Medulla oblongata (tissue), 1 donor: ENCODE data around the gene TRABD2B.

ENCODE experiments used
- DNase-seq: peaks from one replicate; pipeline ENCODE4 v3.0.0-alpha.2; 2015; ENCODE audit errors: extremely low spot score

TRABD2B gene

DNA sequence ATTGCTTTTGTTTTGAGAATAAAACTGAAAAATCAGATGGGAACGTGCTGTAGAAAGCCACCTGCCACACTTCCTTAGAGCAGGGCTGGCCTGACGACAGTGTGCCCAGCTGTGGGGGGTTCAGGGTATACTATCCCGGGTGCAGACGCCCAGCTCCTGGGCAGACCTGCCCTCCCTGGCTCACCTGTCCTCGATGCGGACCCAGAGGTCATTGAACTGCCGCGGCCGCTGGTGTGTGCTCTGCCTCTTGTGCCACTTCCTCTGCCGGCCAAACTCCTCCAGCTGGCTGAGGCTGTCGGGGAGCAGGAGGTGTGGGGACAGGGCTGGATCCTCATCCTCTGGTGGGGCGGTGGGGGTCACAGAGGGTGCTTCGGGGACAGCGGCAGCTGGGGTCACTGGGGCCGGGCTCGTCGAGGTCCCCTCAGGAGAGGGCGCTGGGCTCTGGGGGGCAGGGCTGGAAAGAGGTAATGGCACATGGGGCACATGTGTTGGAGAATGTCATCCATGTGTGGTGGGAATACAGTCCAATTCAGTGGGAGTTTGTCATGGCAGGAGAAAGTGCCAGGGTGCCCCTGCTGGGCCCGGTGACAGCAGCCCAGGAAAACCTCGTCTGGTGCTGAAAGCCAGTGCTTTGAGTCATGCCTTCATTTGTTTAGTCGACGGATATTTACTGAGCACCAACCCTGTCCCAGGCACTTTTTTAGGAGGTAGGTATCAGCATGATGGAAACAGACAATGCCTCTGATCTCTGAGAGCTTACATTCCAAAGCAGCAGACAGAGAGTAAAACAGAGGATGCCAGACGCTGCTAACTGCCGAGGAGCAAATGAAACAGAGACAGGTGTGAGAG is 222.0 kb downstream of the TRABD2B start:
- no peak for DNase-seq

GRCh38 chr1:47772960-47773682 is 224.1 kb downstream of the TRABD2B start:
- no peak for DNase-seq

GRCh38 chr1:47772281-47772680 is 224.9 kb downstream of the TRABD2B start:
- no peak for DNase-seq

GRCh38 chr1:47771751-47772150 is 225.4 kb downstream of the TRABD2B start:
- DNase-seq = no peak

DNA sequence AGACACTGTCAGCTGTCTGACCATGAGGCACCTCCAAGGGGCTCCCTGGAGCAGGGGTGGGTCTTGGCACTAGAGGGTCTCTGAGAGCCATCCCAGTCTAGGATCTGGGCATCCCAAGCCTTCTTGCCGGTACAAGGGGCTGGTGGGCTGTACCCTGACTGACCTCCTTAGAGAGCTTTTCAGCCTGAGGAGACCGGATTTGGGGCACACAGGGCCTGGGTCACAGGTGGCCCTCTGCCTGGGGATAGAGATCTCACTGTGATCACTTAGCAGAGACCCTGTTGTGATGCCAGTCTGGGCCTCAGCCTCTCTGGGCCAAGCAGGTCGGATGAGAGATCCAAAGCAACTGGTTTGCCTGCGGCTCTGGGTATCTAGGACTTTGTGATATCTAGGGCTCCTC is 227.2 kb downstream of the TRABD2B start:
- DNase-seq = no peak

DNA sequence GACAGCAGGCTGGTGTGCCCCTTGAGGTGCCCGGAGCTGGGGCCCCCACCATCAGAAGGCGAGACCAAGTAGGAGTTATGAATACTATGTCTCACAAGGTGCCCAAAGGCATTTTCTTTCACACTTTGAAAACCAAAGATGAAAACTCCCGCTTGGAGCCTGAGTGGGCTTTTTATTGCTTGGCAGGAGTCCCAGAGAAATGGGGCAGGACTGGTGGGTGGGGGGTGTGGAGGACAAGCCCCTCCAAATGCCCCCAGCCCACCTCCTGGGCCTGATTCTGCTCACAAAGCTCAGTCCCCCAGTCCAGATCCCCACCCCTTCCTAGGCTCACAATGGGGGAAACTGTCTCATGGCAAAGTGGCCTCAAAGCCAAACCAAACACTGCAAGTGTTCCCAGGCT is 227.9 kb downstream of the TRABD2B start:
- no peak for DNase-seq

- DNase-seq = no peak
These were observed 229.5 kb downstream of the TRABD2B start for GRCh38 chr1:47767741-47768100.

GRCh38 chr1:47766832-47767740 is 230.1 kb downstream of the TRABD2B start:
- DNase-seq = no peak

GRCh38 chr1:47765742-47766485 is 231.3 kb downstream of the TRABD2B start:
- DNase-seq = no peak

- DNase-seq = no peak
These were observed 231.9 kb downstream of the TRABD2B start for GRCh38 chr1:47765236-47765635.

DNA sequence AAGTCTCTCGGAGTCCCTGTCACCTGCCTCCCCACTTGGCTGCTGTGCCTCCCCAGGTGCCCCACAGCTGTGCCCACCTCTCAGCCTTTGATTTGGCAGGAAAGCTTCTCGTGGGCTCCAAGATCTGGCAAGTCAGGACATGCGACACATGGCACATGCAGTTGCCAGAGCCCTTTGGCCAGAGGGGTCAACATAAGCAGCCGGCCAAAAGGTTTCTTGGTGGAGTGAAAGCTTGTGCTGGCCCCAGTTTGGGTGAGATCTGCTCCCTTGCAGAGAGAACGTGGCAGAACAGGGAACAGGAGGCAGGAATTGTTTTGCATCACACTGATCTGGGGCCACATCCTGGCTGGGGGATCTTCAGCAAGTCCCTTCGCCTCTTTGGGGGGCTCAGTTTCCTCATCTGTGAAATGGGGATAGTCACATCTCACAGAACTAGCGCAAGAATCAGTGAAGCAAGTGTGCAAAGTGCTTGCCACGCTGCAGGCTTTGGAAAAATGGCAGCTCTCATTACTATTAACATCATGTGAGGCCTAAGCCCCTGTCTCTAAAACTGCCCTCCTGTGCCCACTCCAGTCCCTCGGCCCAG is 232.6 kb downstream of the TRABD2B start:
- no peak for DNase-seq

- peak; percentile 9 for DNase-seq
These were observed 233.5 kb downstream of the TRABD2B start for GRCh38 chr1:47763591-47764171.

DNA sequence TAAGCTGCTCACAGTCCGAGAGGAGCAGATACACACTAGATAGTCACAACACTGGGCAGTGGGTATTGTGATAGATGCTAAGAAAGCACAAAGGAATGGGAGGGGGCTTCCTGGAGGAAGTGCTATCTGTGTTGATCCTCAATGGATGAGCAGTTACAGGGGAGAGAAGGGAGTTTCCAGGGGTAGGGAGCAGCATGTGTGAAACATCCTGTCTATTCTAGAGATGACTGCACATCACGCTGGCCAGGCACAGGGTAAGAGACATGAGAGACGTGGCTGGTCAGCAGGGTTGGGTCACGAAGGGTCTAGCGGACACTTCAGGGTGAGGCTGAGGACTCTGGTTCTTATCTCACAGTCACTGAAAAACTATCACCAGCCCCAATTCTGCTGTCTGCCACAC is 235.2 kb downstream of the TRABD2B start:
- DNase-seq = no peak

DNA sequence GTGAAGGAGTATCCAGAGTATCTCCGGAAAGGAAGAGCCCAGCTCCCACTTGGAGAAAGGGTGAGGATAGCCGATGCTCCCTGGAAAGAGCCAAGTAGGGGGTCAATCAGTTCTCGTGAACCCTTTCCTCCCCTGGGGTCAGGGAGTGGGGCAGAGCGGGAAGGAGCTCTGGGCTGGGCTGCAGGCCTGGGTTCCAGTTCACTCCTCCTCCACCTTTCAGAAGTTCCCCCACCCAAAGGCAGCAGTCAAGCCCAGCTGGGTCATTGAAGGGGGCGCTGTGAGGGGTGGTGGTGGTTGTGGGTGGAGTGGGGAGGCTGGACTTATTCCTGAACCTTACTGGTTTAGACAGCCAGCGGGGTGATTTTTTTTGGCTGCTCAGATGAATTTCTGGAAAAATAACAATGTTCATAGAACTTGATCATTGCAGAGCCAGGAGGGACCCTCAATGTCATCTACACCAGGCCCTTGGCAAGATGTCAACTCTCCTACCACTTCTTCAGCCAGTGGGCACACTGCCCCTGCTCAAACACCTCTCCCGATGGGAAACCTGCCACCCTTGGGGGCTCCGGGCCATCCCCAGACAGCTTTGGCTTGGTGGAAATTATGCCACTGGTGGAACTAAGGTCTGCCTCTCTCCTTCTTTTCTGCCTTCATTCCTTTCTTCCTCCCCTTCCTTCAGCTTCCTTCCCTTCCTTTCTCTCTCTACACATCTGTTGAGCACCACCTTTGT is 235.8 kb downstream of the TRABD2B start:
- no peak for DNase-seq

DNA sequence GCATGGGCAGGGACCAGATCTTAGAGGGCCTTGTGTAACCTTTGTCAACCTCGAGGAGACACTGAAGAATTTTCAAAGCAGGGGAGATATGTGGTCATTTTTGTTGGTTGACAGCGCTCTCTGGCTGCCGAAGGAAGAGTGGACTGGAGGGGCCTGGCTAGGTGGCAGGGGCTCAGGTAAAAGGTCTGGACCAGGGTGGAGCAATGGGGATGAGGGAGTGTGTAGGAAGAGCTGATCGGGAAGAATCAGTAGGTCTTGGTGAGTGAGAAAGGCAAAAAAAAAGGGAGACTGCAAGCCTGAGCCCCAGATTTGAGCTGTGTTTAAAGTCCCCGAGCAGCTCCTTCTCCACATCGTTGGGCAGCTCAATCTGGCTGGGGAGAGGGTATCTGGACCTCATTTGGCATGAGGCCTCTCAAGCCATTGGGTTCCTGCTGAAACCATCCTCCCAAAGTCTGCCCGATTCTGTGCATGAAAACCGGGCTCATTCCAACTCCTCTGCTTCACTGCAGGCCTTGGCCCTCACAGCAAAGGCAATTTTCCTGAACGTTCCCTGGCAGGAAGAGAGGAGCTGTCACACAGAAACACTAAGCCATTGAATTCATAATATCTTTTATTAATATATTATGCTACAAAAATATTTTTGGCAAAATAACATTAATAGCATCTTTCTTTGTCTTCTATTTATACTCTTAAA is 237.1 kb downstream of the TRABD2B start:
- DNase-seq = no peak

- no peak for DNase-seq
These were observed 237.8 kb downstream of the TRABD2B start for GRCh38 chr1:47759251-47759935.

GRCh38 chr1:47758341-47759250 is 238.6 kb downstream of the TRABD2B start:
- DNase-seq = no peak
